Body of pancreas (tissue), 4 donors: ENCODE data around the gene BPIFA3.

Experiments
- POLR2A ChIP-seq, 3 donors: fragments of 450-650 bp; IDR thresholded peaks; one replicate each; pipeline ENCODE4 v1.6.1; 2016; ENCODE audit warnings: antibody characterized with exemption in 3 of 3, mild to moderate bottlenecking in 2 of 3
- TF ChIP-seq, protein P1 (sequence below), 7 experiments: fragments of 450-650 bp in 4 of 7; fragments of 200-600 bp in 3 of 7; sonication (generic) in 3 of 7; IDR thresholded peaks; one replicate each; pipeline ENCODE4 v1.5.1; 2016 to 2019; ENCODE audit warnings: antibody characterized with exemption in 7 of 7

DNA sequence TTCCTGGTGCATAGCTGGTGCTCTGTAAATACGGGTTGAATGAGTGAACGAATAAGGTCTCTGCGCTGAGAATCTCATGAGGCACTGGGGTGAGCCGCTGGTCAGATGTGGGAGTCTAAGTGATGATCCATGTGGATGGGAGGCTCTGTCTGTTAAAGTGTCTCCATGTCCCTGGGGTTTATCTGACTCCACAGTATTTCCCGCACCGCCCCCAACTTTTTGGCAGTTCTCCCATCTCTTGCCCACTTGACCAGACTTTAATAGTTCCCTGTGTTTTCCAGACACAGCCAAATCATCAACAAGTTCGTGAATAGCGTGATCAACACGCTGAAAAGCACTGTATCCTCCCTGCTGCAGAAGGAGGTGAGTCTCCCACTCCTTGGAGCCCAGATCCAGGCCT, 39.3 kb upstream of the BPIFA3 start:
- TF ChIP-seq, protein P1, sequence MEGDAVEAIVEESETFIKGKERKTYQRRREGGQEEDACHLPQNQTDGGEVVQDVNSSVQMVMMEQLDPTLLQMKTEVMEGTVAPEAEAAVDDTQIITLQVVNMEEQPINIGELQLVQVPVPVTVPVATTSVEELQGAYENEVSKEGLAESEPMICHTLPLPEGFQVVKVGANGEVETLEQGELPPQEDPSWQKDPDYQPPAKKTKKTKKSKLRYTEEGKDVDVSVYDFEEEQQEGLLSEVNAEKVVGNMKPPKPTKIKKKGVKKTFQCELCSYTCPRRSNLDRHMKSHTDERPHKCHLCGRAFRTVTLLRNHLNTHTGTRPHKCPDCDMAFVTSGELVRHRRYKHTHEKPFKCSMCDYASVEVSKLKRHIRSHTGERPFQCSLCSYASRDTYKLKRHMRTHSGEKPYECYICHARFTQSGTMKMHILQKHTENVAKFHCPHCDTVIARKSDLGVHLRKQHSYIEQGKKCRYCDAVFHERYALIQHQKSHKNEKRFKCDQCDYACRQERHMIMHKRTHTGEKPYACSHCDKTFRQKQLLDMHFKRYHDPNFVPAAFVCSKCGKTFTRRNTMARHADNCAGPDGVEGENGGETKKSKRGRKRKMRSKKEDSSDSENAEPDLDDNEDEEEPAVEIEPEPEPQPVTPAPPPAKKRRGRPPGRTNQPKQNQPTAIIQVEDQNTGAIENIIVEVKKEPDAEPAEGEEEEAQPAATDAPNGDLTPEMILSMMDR (IDR thresholded peaks at IDR 0.05) = no peak
- TF ChIP-seq POLR2A (IDR thresholded peaks at IDR 0.05) = no peak
